HL-60 (cell line): ENCODE results near the gene MAP7D2.

Experiments used
- DNase-seq, 2 experiments: peaks; one replicate each; pipeline ENCODE4 v3.0.0-alpha.2; 2010 to 2020; ENCODE audit warnings: low read depth in 1 of 2, low spot score in 1 of 2
- H3K27ac ChIP-seq: fragments of 250-450 bp; sonication (Bioruptor Pico); replicated peaks from 2 replicates; pipeline ENCODE4 v1.5.1; 2020; ENCODE audit warnings: mild to moderate bottlenecking, moderate library complexity
- H3K27me3 ChIP-seq: fragments of 250-450 bp; sonication (Bioruptor Pico); 2 replicates; pipeline ENCODE4 v1.5.1; 2021; ENCODE audit warnings: mild to moderate bottlenecking, moderate library complexity; ENCODE audit not compliant: insufficient read depth, poor library complexity, severe bottlenecking
- H3K4me3 ChIP-seq: replicated peaks from 2 replicates; pipeline ENCODE4 v1.5.1; 2011; ENCODE audit warnings: mild to moderate bottlenecking, control low read depth, low read length; ENCODE audit not compliant: insufficient read depth
- CTCF ChIP-seq: IDR thresholded peaks from one replicate; pipeline ENCODE4 v1.5.1; 2011; ENCODE audit warnings: low read length, control low read depth, inconsistent platforms; ENCODE audit not compliant: insufficient read depth
- GABPA ChIP-seq: IDR thresholded peaks from 2 replicates; pipeline ENCODE4 v1.6.1; 2012; ENCODE audit warnings: low read depth
- POLR2AphosphoS5 ChIP-seq: IDR thresholded peaks from 2 replicates; pipeline ENCODE4 v1.6.1; 2012; ENCODE audit warnings: low read depth
- REST ChIP-seq: IDR thresholded peaks from 2 replicates; pipeline ENCODE4 v1.6.1; 2012; ENCODE audit warnings: low read depth; ENCODE audit not compliant: insufficient replicate concordance
- SPI1 ChIP-seq: IDR thresholded peaks from 2 replicates; pipeline ENCODE4 v1.6.1; 2012; ENCODE audit warnings: low read depth, mild to moderate bottlenecking, borderline replicate concordance

The MAP7D2 gene

DNA sequence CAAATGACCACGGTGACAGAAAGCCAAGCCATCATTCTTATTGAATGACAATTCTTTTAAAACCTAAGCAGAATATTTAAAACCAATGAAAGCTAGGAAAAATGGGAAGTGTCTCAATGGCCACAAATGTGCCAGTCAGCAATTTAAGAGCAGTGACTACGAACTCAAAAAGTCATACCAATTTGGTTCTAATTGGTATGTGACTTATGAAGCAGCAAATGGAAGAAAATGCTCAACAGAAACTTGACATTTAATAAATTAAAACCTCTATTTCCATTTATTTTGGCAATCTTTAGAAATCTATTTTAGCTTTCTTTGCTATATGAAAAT, 100.1 kb downstream of the MAP7D2 start:
- no peak overlapping the region for H3K4me3 ChIP-seq
- DNase-seq: no peak
- no peak overlapping the region for H3K27ac ChIP-seq
- no peak for TF ChIP-seq SPI1
- TF ChIP-seq CTCF: no peak
- no peak for TF ChIP-seq REST
- no peak for TF ChIP-seq GABPA
- no peak for TF ChIP-seq POLR2AphosphoS5
- no peaks in the 10 kb centered on the region for H3K27me3 ChIP-seq

GRCh38 chrX:20015945-20016615, 100.6 kb downstream of the MAP7D2 start:
- H3K27ac ChIP-seq: no peak overlapping the region
- TF ChIP-seq CTCF: no peak
- TF ChIP-seq SPI1: no peak
- TF ChIP-seq GABPA: no peak
- no peak for TF ChIP-seq POLR2AphosphoS5
- TF ChIP-seq REST: no peak
- no peak overlapping the region for H3K4me3 ChIP-seq
- H3K27me3 ChIP-seq: no peaks in the 10 kb centered on the region
- no peak for DNase-seq

GRCh38 chrX:20015422-20015821, 101.3 kb downstream of the MAP7D2 start:
- TF ChIP-seq POLR2AphosphoS5: no peak
- no peak for TF ChIP-seq REST
- TF ChIP-seq CTCF: no peak
- Histone ChIP-seq H3K27ac (no peak overlapping the region), H3K27me3 (no peaks in the 10 kb centered on the region), H3K4me3 (no peak overlapping the region)
- DNase-seq: no peak
